K562 (cell line): ENCODE measurements around the gene TMEM60. TPM values are rescaled to one million over a fixed set of nuclear protein-coding genes. Genes with fewer than 3 reads are reported as not detected.
A peak's percentile ranks its signal among the peaks of the same experiment; 100 is the strongest.

Source experiments
- BHLHE40 ChIP-seq: IDR thresholded peaks from 2 replicates; pipeline ENCODE4 v1.6.1; 2011; ENCODE audit warnings: low read length, improper control_type of control experiment
- JUN ChIP-seq, 2 experiments: sonication (generic) in 1 of 2; formaldehyde crosslinking in 1 of 2; IDR thresholded peaks; 2 replicates each; pipeline versions ENCODE4 v1.6.1 to v1.8.0; 2012 to 2022; ENCODE audit warnings: borderline replicate concordance in 2 of 2, mild to moderate bottlenecking in 2 of 2, improper control_type of control experiment in 1 of 2, low read depth in 1 of 2, low read length in 1 of 2, missing genetic modification reagents in 1 of 2
- NFE2 ChIP-seq: IDR thresholded peaks from 2 replicates; pipeline ENCODE4 v1.6.1; 2014; ENCODE audit warnings: antibody characterized with exemption, low read depth
- TEAD4 ChIP-seq, 2 experiments: sonication (generic) in 1 of 2; formaldehyde crosslinking in 1 of 2; IDR thresholded peaks; 2 replicates each; pipeline versions ENCODE4 v1.6.1 to v1.8.0; 2012 to 2022; ENCODE audit warnings: borderline replicate concordance in 1 of 2, inconsistent platforms in 1 of 2, low read length in 1 of 2, mild to moderate bottlenecking in 1 of 2, missing genetic modification reagents in 1 of 2
- ZNF449 ChIP-seq: fragments of 250-450 bp; sonication (Bioruptor Pico); IDR thresholded peaks from 2 replicates; pipeline ENCODE4 v1.8.0; 2022; ENCODE audit warnings: moderate library complexity, mild to moderate bottlenecking, inconsistent platforms
- polyA plus RNA-seq, 8 experiments: library from polyadenylated mRNA; depleted of rRNA in 4 of 8; stranded (reverse) in 5 of 8; unstranded in 3 of 8; fragments of >200 nt; fragmentation: Nextera tagmentation in 2 of 8; fragmentation: Illumina TruSeq in 1 of 8; extraction: Ambion mirVana in 2 of 8; extraction: Trizol in 1 of 8; gene quantifications; 2 replicates each; pipeline versions ENCODE4 v1.2.1 to v1.2.3, GENCODE V29; 2011 to 2014; ENCODE audit warnings: inconsistent platforms in 1 of 8, missing spikeins in 1 of 8
- total RNA-seq, 7 experiments: library from RNA; depleted of rRNA in 6 of 7; stranded (reverse); fragments of >200 nt in 6 of 7; fragmentation: Illumina TruSeq in 2 of 7; extraction: Trizol in 2 of 7; gene quantifications; 2 replicates each; pipeline versions ENCODE4 v1.2.1 to v1.2.3, GENCODE V29; 2011 to 2021; ENCODE audit warnings: low replicate concordance in 1 of 7
- TF ChIP-seq, protein P1 (sequence below): fragments of 450-650 bp; IDR thresholded peaks from 2 replicates; pipeline ENCODE4 v1.6.1; 2017; ENCODE audit warnings: antibody characterized with exemption, mild to moderate bottlenecking

The TMEM60 gene
- total and polyA plus RNA-seq, 9 of the 15 experiments (the other 6 are each of a cell fraction or from before 2014, with no cell fraction given) = 12.5 to 140 (median 38.4) TPM

- TF ChIP-seq, protein P1, sequence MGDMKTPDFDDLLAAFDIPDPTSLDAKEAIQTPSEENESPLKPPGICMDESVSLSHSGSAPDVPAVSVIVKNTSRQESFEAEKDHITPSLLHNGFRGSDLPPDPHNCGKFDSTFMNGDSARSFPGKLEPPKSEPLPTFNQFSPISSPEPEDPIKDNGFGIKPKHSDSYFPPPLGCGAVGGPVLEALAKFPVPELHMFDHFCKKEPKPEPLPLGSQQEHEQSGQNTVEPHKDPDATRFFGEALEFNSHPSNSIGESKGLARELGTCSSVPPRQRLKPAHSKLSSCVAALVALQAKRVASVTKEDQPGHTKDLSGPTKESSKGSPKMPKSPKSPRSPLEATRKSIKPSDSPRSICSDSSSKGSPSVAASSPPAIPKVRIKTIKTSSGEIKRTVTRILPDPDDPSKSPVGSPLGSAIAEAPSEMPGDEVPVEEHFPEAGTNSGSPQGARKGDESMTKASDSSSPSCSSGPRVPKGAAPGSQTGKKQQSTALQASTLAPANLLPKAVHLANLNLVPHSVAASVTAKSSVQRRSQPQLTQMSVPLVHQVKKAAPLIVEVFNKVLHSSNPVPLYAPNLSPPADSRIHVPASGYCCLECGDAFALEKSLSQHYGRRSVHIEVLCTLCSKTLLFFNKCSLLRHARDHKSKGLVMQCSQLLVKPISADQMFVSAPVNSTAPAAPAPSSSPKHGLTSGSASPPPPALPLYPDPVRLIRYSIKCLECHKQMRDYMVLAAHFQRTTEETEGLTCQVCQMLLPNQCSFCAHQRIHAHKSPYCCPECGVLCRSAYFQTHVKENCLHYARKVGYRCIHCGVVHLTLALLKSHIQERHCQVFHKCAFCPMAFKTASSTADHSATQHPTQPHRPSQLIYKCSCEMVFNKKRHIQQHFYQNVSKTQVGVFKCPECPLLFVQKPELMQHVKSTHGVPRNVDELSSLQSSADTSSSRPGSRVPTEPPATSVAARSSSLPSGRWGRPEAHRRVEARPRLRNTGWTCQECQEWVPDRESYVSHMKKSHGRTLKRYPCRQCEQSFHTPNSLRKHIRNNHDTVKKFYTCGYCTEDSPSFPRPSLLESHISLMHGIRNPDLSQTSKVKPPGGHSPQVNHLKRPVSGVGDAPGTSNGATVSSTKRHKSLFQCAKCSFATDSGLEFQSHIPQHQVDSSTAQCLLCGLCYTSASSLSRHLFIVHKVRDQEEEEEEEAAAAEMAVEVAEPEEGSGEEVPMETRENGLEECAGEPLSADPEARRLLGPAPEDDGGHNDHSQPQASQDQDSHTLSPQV = 0 out of 2 replicates have a peak, but pooled peaks have one; percentile 51
- TF ChIP-seq NFE2 = peak; percentile 85
- TF ChIP-seq TEAD4 (IDR thresholded peaks at IDR 0.05; ENCODE audit: low read length) = peak; percentile 43; the same call in 1 of the 2 replicates
- no peak for TF ChIP-seq TEAD4 (CRISPR knock-in tag; IDR thresholded peaks at IDR 0.05; ENCODE audit: borderline replicate concordance)
- no peak for TF ChIP-seq ZNF449
- TF ChIP-seq JUN (IDR thresholded peaks at IDR 0.05; ENCODE audit: borderline replicate concordance, low read depth, low read length) = no peak
- no peak for TF ChIP-seq JUN (CRISPR knock-in tag; IDR thresholded peaks at IDR 0.05; ENCODE audit: borderline replicate concordance)
- TF ChIP-seq BHLHE40 = peak; percentile 10; the same call in 1 of the 2 replicates
Measured at GRCh38 chr7:77830649-77831355, 32.6 kb upstream of the TMEM60 start (continued).
